GM20000 (cell line): ENCODE data around the gene GNAQ.

Experiments used
- DNase-seq: peaks from one replicate; pipeline ENCODE4 v3.0.0; 2012; ENCODE audit warnings: low spot score
- CTCF ChIP-seq: IDR thresholded peaks from 2 replicates; pipeline ENCODE4 v1.5.1; 2012; ENCODE audit warnings: mild to moderate bottlenecking, control low read depth; ENCODE audit errors: extremely low read depth, missing control alignments

Gene GNAQ

GRCh38 chr9:78041971-78042370 is 10.4 kb upstream of the GNAQ start:
- no peak for DNase-seq
- TF ChIP-seq CTCF, result no peak

GRCh38 chr9:78040726-78041125 is 9.1 kb upstream of the GNAQ start:
- no peak for DNase-seq
- no peak for TF ChIP-seq CTCF

- DNase-seq, result no peak
- TF ChIP-seq CTCF, result no peak
These were observed 7.1 kb upstream of the GNAQ start for GRCh38 chr9:78038620-78039300.

GRCh38 chr9:78035383-78035993 is 3.9 kb upstream of the GNAQ start:
- TF ChIP-seq CTCF, result peak; percentile 60
- peak; percentile 63 for DNase-seq

- DNase-seq, result no peak
- TF ChIP-seq CTCF, result no peak
These were observed 2.3 kb upstream of the GNAQ start for GRCh38 chr9:78033870-78034269.

GRCh38 chr9:78032730-78033457 is 1.3 kb upstream of the GNAQ start:
- TF ChIP-seq CTCF, result no peak
- DNase-seq, result peak; percentile 24
